Measurements from ENCODE around the gene SOAT2.

SOAT2 gene

GRCh38 chr12:53102883-53103807 is at the start of gene SOAT2:
Gene SOAT2, plus strand, starts transcription at chr12:53103486. Its CDS starts 92 bp downstream, at chr12:53103578.
- DNase-seq (ENCODE audit: low spot score), result peak; percentile 44

GRCh38 chr12:53054112-53054878 is 49.0 kb upstream of the SOAT2 start:
- peak; percentile 95 for DNase-seq (ENCODE audit: low spot score)

- no peak for DNase-seq (ENCODE audit: low spot score)
These were observed 47.6 kb upstream of the SOAT2 start for GRCh38 chr12:53055471-53056266.

GRCh38 chr12:53056296-53056695 is 47.0 kb upstream of the SOAT2 start:
- DNase-seq (ENCODE audit: low spot score), result no peak

- no peak for DNase-seq (ENCODE audit: low spot score)
These were observed 46.4 kb upstream of the SOAT2 start for GRCh38 chr12:53056901-53057300.

GRCh38 chr12:53057816-53058500 is 45.3 kb upstream of the SOAT2 start:
- DNase-seq (ENCODE audit: low spot score), result no peak

GRCh38 chr12:53058674-53059433 is 44.4 kb upstream of the SOAT2 start:
- DNase-seq (ENCODE audit: low spot score), result no peak

- no peak for DNase-seq (ENCODE audit: low spot score)
These were observed 43.7 kb upstream of the SOAT2 start for GRCh38 chr12:53059434-53060063.

GRCh38 chr12:53060064-53060720 is 43.1 kb upstream of the SOAT2 start:
- DNase-seq (ENCODE audit: low spot score), result no peak

- DNase-seq (ENCODE audit: low spot score), result no peak
These were observed 42.5 kb upstream of the SOAT2 start for GRCh38 chr12:53060721-53061276.

- DNase-seq (ENCODE audit: low spot score), result no peak
These were observed 41.8 kb upstream of the SOAT2 start for GRCh38 chr12:53061404-53062010.

- DNase-seq (ENCODE audit: low spot score), result no peak
These were observed 41.0 kb upstream of the SOAT2 start for GRCh38 chr12:53062011-53062961.

GRCh38 chr12:53062977-53063707 is 40.1 kb upstream of the SOAT2 start:
- no peak for DNase-seq (ENCODE audit: low spot score)

GRCh38 chr12:53063708-53064612 is 39.3 kb upstream of the SOAT2 start:
- no peak for DNase-seq (ENCODE audit: low spot score)

GRCh38 chr12:53064613-53065436 is 38.5 kb upstream of the SOAT2 start:
- no peak for DNase-seq (ENCODE audit: low spot score)
